GM19238 (cell line): ENCODE data around the gene TNRC18.
"Not testable (repeated sequence)": the region's sequence is repeated elsewhere in the genome, so short reads cannot be mapped to it uniquely, and the experiment has no call there.

Experiments
- DNase-seq: peaks from one replicate; pipeline ENCODE4 v3.0.0; 2011; ENCODE audit warnings: low spot score; ENCODE audit not compliant: insufficient read length

TNRC18 gene

GRCh38 chr7:5350174-5350463 is 73.5 kb downstream of the TNRC18 start:
- DNase-seq = no peak

- no peak for DNase-seq
These were observed 74.0 kb downstream of the TNRC18 start for GRCh38 chr7:5349437-5350173.

- no peak for DNase-seq
These were observed 74.6 kb downstream of the TNRC18 start for GRCh38 chr7:5349005-5349380.

GRCh38 chr7:5348134-5349004 is 75.3 kb downstream of the TNRC18 start:
- no peak for DNase-seq

- no peak for DNase-seq
These were observed 78.0 kb downstream of the TNRC18 start for GRCh38 chr7:5345671-5346070.

- no peak for DNase-seq
These were observed 78.5 kb downstream of the TNRC18 start for GRCh38 chr7:5345171-5345570.

GRCh38 chr7:5344342-5344741 is 79.3 kb downstream of the TNRC18 start:
- no peak for DNase-seq

GRCh38 chr7:5343884-5344283 is 79.8 kb downstream of the TNRC18 start:
- DNase-seq = no peak

GRCh38 chr7:5342631-5343030 is 81.0 kb downstream of the TNRC18 start:
- no peak for DNase-seq

- no peak for DNase-seq
These were observed 83.7 kb downstream of the TNRC18 start for GRCh38 chr7:5339955-5340354.

- DNase-seq = no peak
These were observed 86.6 kb downstream of the TNRC18 start for GRCh38 chr7:5337047-5337446.

- no peak for DNase-seq
These were observed 89.0 kb downstream of the TNRC18 start for GRCh38 chr7:5334671-5335070.

GRCh38 chr7:5333121-5334045 is 90.3 kb downstream of the TNRC18 start:
- DNase-seq = no peak

GRCh38 chr7:5332579-5332978 is 91.1 kb downstream of the TNRC18 start:
- no peak for DNase-seq

- DNase-seq = no peak
These were observed 93.3 kb downstream of the TNRC18 start for GRCh38 chr7:5330288-5330687.

- DNase-seq = no peak
These were observed 98.7 kb downstream of the TNRC18 start for GRCh38 chr7:5324961-5325360.

GRCh38 chr7:5323800-5324781 is 99.5 kb downstream of the TNRC18 start:
- DNase-seq = not testable (repeated sequence)

- no peak for DNase-seq
These were observed 100.8 kb downstream of the TNRC18 start for GRCh38 chr7:5322621-5323410.

- no peak for DNase-seq
These were observed 102.7 kb downstream of the TNRC18 start for GRCh38 chr7:5320802-5321396.
